HG03575 (cell line): Measurements from ENCODE around the gene CEL.

Experiments used
- ATAC-seq: cut with Tn5 transposase; IDR thresholded peaks from one replicate; pipeline ENCODE4 v1.9.1; 2021; ENCODE audit not compliant: unreplicated experiment, insufficient number of reproducible peaks, low FRiP score; ENCODE audit errors: extremely low read depth

Gene CEL

GRCh38 chr9:133111808-133112662, 50.3 kb downstream of the CEL start:
- no peak for ATAC-seq

GRCh38 chr9:133112663-133113026, 50.9 kb downstream of the CEL start:
- ATAC-seq = no peak

GRCh38 chr9:133113163-133113948, 51.6 kb downstream of the CEL start:
- no peak for ATAC-seq

DNA sequence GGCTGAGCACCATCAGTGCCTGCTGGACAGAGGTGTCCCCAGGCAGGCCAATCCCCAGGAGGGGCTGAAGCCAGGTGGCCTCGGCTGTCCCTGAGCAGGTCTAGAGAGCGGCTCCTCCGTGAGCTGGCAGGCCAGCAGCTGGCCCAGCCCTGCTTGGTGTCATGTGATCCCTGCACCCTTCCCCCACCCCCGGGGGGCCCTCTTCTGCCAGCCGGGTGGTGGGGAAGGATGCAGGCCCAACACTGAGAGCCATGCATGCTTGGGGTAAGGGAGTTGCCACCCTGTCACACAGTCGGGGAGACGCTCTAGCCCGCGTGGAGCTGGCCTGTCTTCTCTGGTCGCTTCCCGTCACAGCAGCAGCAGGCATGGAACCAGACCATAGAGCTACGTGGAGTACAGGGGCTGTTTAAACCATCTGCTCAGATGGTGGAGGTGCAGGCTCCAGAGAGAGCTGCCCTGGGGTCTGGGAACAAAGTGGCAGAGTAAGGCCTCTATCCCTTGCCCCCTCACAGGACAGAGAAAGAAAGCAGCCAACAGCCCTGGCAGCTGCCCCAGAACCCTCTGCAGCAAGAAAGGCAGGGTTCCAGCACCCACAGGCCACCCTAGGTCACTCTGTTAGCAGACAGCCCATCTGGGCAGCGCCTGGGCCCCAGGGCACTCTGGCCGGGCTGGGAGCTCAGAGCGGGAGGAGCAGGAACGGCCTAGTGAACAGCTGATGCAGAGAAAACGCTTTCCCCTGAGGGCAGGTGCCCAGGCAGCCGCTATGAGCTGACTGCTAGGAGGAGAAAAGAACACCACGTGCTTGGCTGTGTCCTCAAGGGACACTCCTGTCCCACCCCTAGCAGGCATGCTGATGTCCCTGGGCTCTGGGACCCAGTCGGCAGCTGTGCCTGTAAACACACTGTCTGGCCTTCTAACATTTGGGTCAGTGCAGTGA, 52.4 kb downstream of the CEL start:
- no peak for ATAC-seq

GRCh38 chr9:133114886-133115603, 53.3 kb downstream of the CEL start:
- ATAC-seq = no peak

DNA sequence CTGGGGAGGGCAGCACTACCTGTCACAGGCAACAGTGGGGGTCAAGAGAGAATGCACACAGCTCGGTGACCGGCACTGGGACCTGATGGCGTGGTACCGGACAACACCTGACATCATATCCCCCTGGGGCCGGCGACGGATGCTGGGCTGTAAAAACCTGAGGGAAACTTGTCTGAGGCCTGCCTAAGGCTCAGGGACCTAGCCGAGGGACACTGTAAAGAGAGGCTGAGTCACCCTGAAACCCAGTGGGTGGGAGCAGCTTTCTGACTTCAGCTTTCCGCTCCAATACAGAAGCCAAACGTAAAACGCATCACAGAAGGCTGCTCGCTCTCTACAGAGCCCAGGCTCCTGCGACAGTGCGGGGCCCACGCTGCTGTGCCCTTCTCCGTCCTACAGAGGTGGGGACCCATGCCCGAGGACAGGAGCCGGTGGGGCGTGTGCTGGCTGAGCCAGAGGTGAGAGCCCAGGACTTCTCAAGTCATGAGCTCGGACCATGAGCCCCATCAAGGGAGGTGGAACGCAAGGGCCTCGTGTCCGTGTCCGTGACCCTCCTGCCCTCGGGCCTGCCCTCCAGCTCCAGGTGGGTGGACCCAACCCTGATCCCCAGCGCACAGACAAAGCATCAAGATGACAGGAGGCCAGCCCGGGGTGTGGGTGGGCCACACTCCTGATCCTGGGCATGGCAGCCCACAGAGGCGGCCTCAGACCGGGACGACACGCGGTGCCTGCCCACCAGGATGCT, 54.0 kb downstream of the CEL start:
- ATAC-seq = no peak

DNA sequence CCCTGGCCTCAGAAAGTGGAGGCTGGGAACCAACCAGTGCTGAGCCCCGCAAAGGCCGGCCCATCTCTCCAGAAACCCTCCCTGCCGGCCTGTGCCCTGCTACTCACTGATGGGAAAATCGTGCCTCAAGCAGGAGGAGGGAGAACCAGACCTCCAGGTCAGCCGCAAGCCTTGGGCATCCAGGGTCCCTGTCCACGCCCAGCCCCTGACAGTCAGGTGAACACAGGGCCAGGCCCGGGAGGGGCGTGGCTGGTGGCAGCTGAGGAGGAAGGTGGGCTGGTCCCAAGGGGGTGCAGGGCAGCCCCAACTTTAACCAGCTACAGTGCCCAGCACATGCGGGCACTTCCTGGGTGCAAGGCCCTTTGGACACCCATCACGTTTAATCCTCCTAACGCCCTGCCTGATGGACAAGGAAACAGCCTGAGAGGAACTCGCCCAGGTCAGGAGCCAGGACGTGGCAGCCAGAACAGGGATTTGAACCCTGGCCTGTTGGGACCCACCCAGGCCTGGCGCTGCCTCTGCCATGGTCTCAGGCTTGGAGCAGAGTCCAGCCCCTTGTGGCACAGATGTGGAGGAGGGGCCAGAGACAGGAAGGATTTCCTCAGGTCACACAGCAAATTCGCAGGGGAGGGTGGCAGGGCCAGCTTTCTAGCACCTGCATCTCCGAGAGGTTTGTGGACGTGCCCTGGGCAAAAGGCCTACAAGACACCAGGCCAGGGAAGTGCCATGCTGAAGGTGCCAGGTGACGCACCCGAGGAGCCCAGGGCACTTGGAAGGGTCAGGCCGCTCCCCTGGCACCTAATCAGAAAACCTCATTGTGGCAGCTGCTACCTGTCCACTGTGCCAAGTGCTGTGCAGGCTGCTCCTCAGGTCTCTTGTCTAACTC, 54.8 kb downstream of the CEL start:
- ATAC-seq = no peak

- no peak for ATAC-seq
Observed at GRCh38 chr9:133117271-133118178, 55.7 kb downstream of the CEL start.

DNA sequence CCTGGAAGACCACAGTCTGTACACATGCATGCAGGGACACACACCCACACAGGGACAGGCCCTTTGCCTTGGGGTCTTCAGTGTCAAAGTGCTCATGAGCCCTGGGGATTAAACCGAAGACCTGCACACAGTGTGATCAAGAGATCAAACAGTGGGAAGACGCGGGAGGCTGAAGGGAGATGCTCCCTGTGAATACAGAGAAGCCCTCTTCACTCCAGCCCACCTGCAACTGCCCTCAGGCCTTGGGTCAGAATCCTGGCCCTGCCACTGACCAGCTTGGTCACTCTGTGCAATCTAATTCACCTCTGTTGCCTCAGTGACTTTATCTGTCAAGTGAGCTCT, 56.4 kb downstream of the CEL start:
- ATAC-seq = no peak

GRCh38 chr9:133118568-133118967, 56.8 kb downstream of the CEL start:
- ATAC-seq = no peak

DNA sequence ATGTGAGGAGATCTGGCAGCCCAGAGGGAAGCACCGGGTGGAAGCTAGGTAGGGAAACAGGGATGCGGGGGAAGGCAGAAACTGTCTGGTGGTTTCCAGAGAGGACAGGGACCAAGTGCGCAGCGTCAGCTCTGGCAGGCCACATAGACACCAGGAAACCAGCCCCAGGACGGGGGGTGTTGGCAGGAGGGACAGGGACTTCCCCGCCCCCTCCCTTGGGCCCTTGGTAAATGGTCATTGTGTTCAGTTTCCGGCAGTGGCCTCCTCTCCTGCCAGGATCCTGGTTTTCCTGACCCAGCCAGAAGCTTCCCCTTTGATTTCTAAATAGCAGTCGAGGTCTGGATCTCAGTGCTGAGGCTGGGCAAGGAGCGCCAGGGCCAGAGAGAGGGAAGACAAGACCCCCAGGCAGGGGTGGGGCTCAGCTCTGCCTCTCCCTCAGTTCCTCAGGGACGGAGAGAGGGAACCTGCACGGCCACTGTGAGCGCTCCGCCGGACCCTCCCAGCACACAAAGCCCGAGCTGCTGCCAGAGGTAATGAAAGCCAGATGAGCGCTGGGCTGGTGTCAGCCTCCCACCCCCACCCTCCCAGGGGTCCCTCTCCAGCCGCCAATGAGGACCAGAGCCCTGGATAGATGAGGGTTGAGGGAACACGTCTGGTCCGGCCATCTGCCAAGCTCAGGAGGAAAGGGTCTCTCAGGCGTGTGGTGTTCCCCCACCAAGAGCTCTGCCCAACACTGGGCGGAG, 57.5 kb downstream of the CEL start:
- no peak for ATAC-seq

DNA sequence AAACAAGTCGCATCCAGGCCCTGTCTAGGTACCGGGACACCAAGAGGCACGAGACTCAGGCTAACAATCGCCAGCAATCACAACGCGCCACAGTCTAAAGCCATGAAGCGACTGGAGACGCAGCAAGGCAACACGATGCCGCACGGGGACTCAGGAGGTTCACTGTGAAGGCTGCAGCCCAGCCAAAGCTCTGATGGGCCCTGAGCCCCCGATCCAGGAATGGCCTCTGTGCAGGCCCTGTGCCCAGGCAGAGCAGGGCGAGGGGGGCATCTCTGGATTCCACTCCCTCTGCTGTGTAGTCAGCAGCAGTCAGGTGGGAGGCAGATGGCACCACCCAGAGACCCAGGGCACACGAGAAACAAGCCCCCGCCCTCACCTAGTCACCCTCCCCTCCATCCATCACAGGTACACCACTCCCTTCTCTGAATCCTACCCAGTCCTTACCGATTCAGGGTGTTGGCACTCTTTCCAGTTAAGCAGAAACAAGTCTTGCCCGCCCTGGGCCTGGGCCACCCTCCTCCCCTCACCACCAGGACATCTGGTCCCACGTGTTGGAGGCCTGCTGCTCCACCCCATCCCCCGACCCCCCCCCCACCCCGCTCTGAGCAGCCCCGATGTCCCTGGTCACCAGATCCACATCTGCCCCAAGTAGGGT, 58.2 kb downstream of the CEL start:
- no peak for ATAC-seq

GRCh38 chr9:133120501-133121197, 58.9 kb downstream of the CEL start:
- no peak for ATAC-seq
